Pulmonary artery endothelial cell (primary cell): ENCODE measurements around the gene SPATA22. TPM values are rescaled to one million over a fixed set of nuclear protein-coding genes. Genes with fewer than 3 reads are reported as not detected.

Experiments used
- total RNA-seq: library from RNA; depleted of rRNA; stranded (reverse); fragments of >200 nt; gene quantifications from 2 replicates; pipeline ENCODE4 v1.2.3, GENCODE V29; 2014

SPATA22 gene
- total RNA-seq, 1 donor from 2014 or later = not detected

Other genes starting within 250 kb of the SPATA22 start
- not detected in 2 replicates for gene OR3A1, start 173.5 kb downstream of the SPATA22 start, total RNA-seq
- not detected in 2 replicates for gene OR3A2, start 85.5 kb downstream of the SPATA22 start, total RNA-seq
- gene OR1E1, start 73.4 kb downstream of the SPATA22 start, total RNA-seq = not detected in 2 replicates
- gene OR3A3, start 60.4 kb downstream of the SPATA22 start, total RNA-seq = not detected in 2 replicates
- gene OR1E2, start 38.0 kb downstream of the SPATA22 start, total RNA-seq = not detected in 2 replicates
- not detected in 2 replicates for gene ASPA, start 4.2 kb upstream of the SPATA22 start, total RNA-seq
- not detected in 2 replicates for gene TRPV3, start 86.0 kb upstream of the SPATA22 start, total RNA-seq
- gene TRPV1, start 137.6 kb upstream of the SPATA22 start, total RNA-seq = 0.33 and 0.78 TPM in 2 replicates
- 19.5 and 21.8 TPM in 2 replicates for gene SHPK, start 164.4 kb upstream of the SPATA22 start, total RNA-seq
- gene CTNS, start 164.9 kb upstream of the SPATA22 start, total RNA-seq = 13.1 and 17.7 TPM in 2 replicates
- gene TAX1BP3, start 196.8 kb upstream of the SPATA22 start, total RNA-seq = 166 and 230 TPM in 2 replicates
- gene EMC6, start 197.0 kb upstream of the SPATA22 start, total RNA-seq = 17.6 and 23.2 TPM in 2 replicates
- 0.13 and 0.35 TPM in 2 replicates for gene P2RX5, start 224.3 kb upstream of the SPATA22 start, total RNA-seq